Hepatocyte (in vitro differentiated cells): ENCODE results near the gene UGT1A5. TPM values are rescaled to one million over a fixed set of nuclear protein-coding genes. Genes with fewer than 3 reads are reported as not detected.

Experiments used
- DNase-seq: peaks from one replicate; pipeline ENCODE4 v3.0.0-alpha.2; 2016; ENCODE audit warnings: low spot score
- H2AFZ ChIP-seq: fragments of 200-600 bp; sonication (generic); 2 replicates; pipeline ENCODE4 v1.6.0; 2016; ENCODE audit warnings: antibody characterized with exemption, mild to moderate bottlenecking
- H3K27ac ChIP-seq: fragments of 200-600 bp; sonication (generic); 2 replicates; pipeline ENCODE4 v1.5.1; 2016; ENCODE audit warnings: mild to moderate bottlenecking
- H3K27me3 ChIP-seq: fragments of 200-600 bp; sonication (generic); 2 replicates; pipeline ENCODE4 v1.6.1; 2016
- H3K36me3 ChIP-seq: fragments of 200-600 bp; sonication (generic); replicated peaks from 2 replicates; pipeline ENCODE4 v1.5.1; 2016; ENCODE audit warnings: low read depth; ENCODE audit not compliant: insufficient read depth
- H3K4me1 ChIP-seq: fragments of 200-600 bp; sonication (generic); 2 replicates; pipeline ENCODE4 v1.5.1; 2016; ENCODE audit warnings: mild to moderate bottlenecking, moderate library complexity; ENCODE audit not compliant: insufficient read depth
- H3K4me2 ChIP-seq: fragments of 200-600 bp; sonication (generic); 2 replicates; pipeline ENCODE4 v1.6.0; 2016
- H3K4me3 ChIP-seq: fragments of 200-600 bp; sonication (generic); 2 replicates; pipeline ENCODE4 v1.5.1; 2016; ENCODE audit warnings: mild to moderate bottlenecking
- H3K79me2 ChIP-seq: fragments of 200-600 bp; sonication (generic); 2 replicates; pipeline ENCODE4 v1.6.0; 2017; ENCODE audit warnings: mild to moderate bottlenecking
- H3K9me2 ChIP-seq: fragments of 200-600 bp; sonication (generic); replicated peaks from 2 replicates; pipeline ENCODE4 v1.6.0; 2017; ENCODE audit warnings: mild to moderate bottlenecking; ENCODE audit not compliant: insufficient read depth
- H3K9me3 ChIP-seq: fragments of 200-600 bp; sonication (generic); 2 replicates; pipeline ENCODE4 v1.5.1; 2016; ENCODE audit warnings: low read depth, mild to moderate bottlenecking
- H4K20me1 ChIP-seq: fragments of 200-600 bp; sonication (generic); 2 replicates; pipeline ENCODE4 v1.6.0; 2016; ENCODE audit warnings: mild to moderate bottlenecking; ENCODE audit not compliant: insufficient read depth, poor library complexity, severe bottlenecking
- CTCF ChIP-seq: fragments of 200-600 bp; sonication (generic); IDR thresholded peaks from 2 replicates; pipeline ENCODE4 v1.5.1; 2016; ENCODE audit warnings: antibody characterized with exemption, mild to moderate bottlenecking; ENCODE audit not compliant: poor library complexity
- EZH2 ChIP-seq: fragments of 200-600 bp; sonication (generic); IDR thresholded peaks from 2 replicates; pipeline ENCODE4 v1.6.1; 2016; ENCODE audit warnings: antibody characterized with exemption, mild to moderate bottlenecking, borderline replicate concordance
- EZH2phosphoT487 ChIP-seq: fragments of 200-600 bp; sonication (generic); IDR thresholded peaks from one replicate; pipeline ENCODE4 v1.6.1; 2018; ENCODE audit warnings: antibody characterized with exemption, mild to moderate bottlenecking, low read depth, moderate library complexity; ENCODE audit not compliant: unreplicated experiment, severe bottlenecking
- WGBS: methylation state at CpG from one replicate; pipeline ENCODE4 v1.1.6; 2016; ENCODE audit warnings: low lambda C conversion rate; ENCODE audit errors: missing lambda C conversion rate; 5-methylcytosine and 5-hydroxymethylcytosine counted together
- polyA plus RNA-seq: library from polyadenylated mRNA; unstranded; fragments of >200 nt; fragmentation: Nextera tagmentation; extraction: Ambion mirVana; gene quantifications from 2 replicates; pipeline ENCODE4 v1.2.1, GENCODE V29; 2016
- total RNA-seq: library from RNA; depleted of rRNA; stranded (reverse); fragments of >200 nt; gene quantifications from 2 replicates; pipeline ENCODE4 v1.2.3, GENCODE V29; 2014

The UGT1A5 gene
- total and polyA plus RNA-seq, 2 experiments from 2014 or later, result not detected

GRCh38 chr2:233671290-233672161, 41.2 kb upstream of the UGT1A5 start, which contains the start of gene UGT1A9:
Gene UGT1A9 (plus strand): TSS chr2:233671898. CDS start chr2:233671935, 37 bp downstream.
- DNase-seq, result no peak
- H3K4me3 ChIP-seq, result no peak within 1 kb of the TSS
- no peaks in the 10 kb centered on the region for H3K27me3 ChIP-seq
- H3K79me2 ChIP-seq, result no peaks in the 10 kb centered on the region
- H3K4me1 ChIP-seq, result no peaks in the 10 kb centered on the region
- H3K9me2 ChIP-seq, result no peaks in the 10 kb centered on the region
- H3K36me3 ChIP-seq, result no peaks in the 10 kb centered on the region
- no peak within 1 kb of the TSS for H3K27ac ChIP-seq
- no peaks in the 10 kb centered on the region for H3K9me3 ChIP-seq
- H4K20me1 ChIP-seq, result no peaks in the 10 kb centered on the region
- H3K4me2 ChIP-seq, result no peak within 1 kb of the TSS
- H2AFZ ChIP-seq, result no peak within 1 kb of the TSS
- 89% methylated on average over 5 of the region's 5 CpGs for WGBS
- no peak for TF ChIP-seq EZH2
- no peak for TF ChIP-seq CTCF
- TF ChIP-seq EZH2phosphoT487, result no peak

- TF ChIP-seq CTCF (no peak), EZH2phosphoT487 (no peak), EZH2 (no peak)
- Histone ChIP-seq H4K20me1 (no peaks in the 10 kb centered on the region), H3K4me1 (no peaks in the 10 kb centered on the region), H3K79me2 (no peaks in the 10 kb centered on the region), H3K27ac (no peak overlapping the region), H3K9me3 (no peaks in the 10 kb centered on the region), H3K4me2 (no peak overlapping the region), H2AFZ (no peak overlapping the region), H3K9me2 (no peaks in the 10 kb centered on the region), H3K36me3 (no peaks in the 10 kb centered on the region), H3K4me3 (no peak overlapping the region), H3K27me3 (no peaks in the 10 kb centered on the region)
- 94% methylated on average over 3 of the region's 3 CpGs for WGBS
- no peak for DNase-seq
Measured at GRCh38 chr2:233672886-233673285, 39.8 kb upstream of the UGT1A5 start.

- no peaks in the 10 kb centered on the region for H4K20me1 ChIP-seq
- H3K4me3 ChIP-seq, result no peak overlapping the region
- no peaks in the 10 kb centered on the region for H3K79me2 ChIP-seq
- no peaks in the 10 kb centered on the region for H3K36me3 ChIP-seq
- H3K4me1 ChIP-seq, result no peaks in the 10 kb centered on the region
- H3K27ac ChIP-seq, result no peak overlapping the region
- H3K9me3 ChIP-seq, result no peaks in the 10 kb centered on the region
- no peaks in the 10 kb centered on the region for H3K27me3 ChIP-seq
- TF ChIP-seq EZH2phosphoT487 (no peak), CTCF (no peak), EZH2 (no peak)
- no peak overlapping the region for H3K4me2 ChIP-seq
- no peaks in the 10 kb centered on the region for H3K9me2 ChIP-seq
- no peak for DNase-seq
- no peak overlapping the region for H2AFZ ChIP-seq
Measured at GRCh38 chr2:233673896-233674295, 38.8 kb upstream of the UGT1A5 start.
